Stimulated activated CD8-positive, alpha-beta memory T cell treated with anti-CD3 and anti-CD28 coated beads, Interleukin-2, amount 100 ng/mL, for 48 hours (primary cell): ENCODE measurements around the gene FGFR4.

Experiments
- DNase-seq, 2 donors: peaks; one replicate each; pipeline ENCODE4 v3.0.0-alpha.2; 2020; ENCODE audit warnings: low read depth in 2 of 2

The FGFR4 gene

GRCh38 chr5:177103523-177104253, 17.0 kb downstream of the FGFR4 start:
- no peak for DNase-seq

- no peak for DNase-seq
These were observed 19.2 kb downstream of the FGFR4 start for GRCh38 chr5:177105691-177106476.

- no peak for DNase-seq
These were observed 20.4 kb downstream of the FGFR4 start for GRCh38 chr5:177107159-177107558.

GRCh38 chr5:177109810-177110209, 23.1 kb downstream of the FGFR4 start:
- no peak for DNase-seq

GRCh38 chr5:177111720-177112394, 25.1 kb downstream of the FGFR4 start:
- DNase-seq: peak; percentile 42 to 56

- no peak for DNase-seq
These were observed 26.0 kb downstream of the FGFR4 start for GRCh38 chr5:177112589-177113220.

GRCh38 chr5:177113566-177114424, 27.1 kb downstream of the FGFR4 start:
- DNase-seq: peak; percentile 67 to 73

- peak; percentile 75 to 81 for DNase-seq
These were observed 30.1 kb downstream of the FGFR4 start for GRCh38 chr5:177116631-177117373.

GRCh38 chr5:177117441-177118045, 30.8 kb downstream of the FGFR4 start:
- DNase-seq: no peak

GRCh38 chr5:177122566-177122965, 35.9 kb downstream of the FGFR4 start:
- DNase-seq: no peak

- no peak for DNase-seq
These were observed 37.2 kb downstream of the FGFR4 start for GRCh38 chr5:177123789-177124485.

GRCh38 chr5:177124486-177124991, 37.8 kb downstream of the FGFR4 start:
- no peak for DNase-seq

GRCh38 chr5:177126771-177127170, 40.1 kb downstream of the FGFR4 start:
- DNase-seq: no peak

GRCh38 chr5:177128551-177128981, 41.9 kb downstream of the FGFR4 start:
- no peak for DNase-seq

GRCh38 chr5:177130211-177131018, 43.7 kb downstream of the FGFR4 start:
- no peak for DNase-seq

- DNase-seq: no peak
These were observed 44.3 kb downstream of the FGFR4 start for GRCh38 chr5:177131019-177131320.

- no peak for DNase-seq
These were observed 44.8 kb downstream of the FGFR4 start for GRCh38 chr5:177131352-177132135.
